HepG2 (cell line): ENCODE measurements around the gene FAM240A.

Experiments
- CAMTA2 ChIP-seq: sonication (generic); formaldehyde crosslinking; IDR thresholded peaks from 2 replicates; pipeline ENCODE4 v1.4.0; 2020; ENCODE audit warnings: mild to moderate bottlenecking, missing genetic modification reagents, borderline replicate concordance
- CTCF ChIP-seq: sonication (generic); formaldehyde crosslinking; IDR thresholded peaks from 2 replicates; pipeline ENCODE4 v1.5.0; 2020; ENCODE audit warnings: mild to moderate bottlenecking, missing genetic modification reagents, moderate library complexity
- FOXJ3 ChIP-seq: sonication (generic); formaldehyde crosslinking; IDR thresholded peaks from 2 replicates; pipeline ENCODE4 v1.4.0; 2020; ENCODE audit warnings: missing genetic modification reagents, mild to moderate bottlenecking, borderline replicate concordance
- PAF1 ChIP-seq: IDR thresholded peaks from 2 replicates; pipeline ENCODE4 v1.6.1; 2016; ENCODE audit warnings: missing genetic modification reagents, missing compliant biosample characterization
- POLR2A ChIP-seq, 2 experiments: IDR thresholded peaks; 2 replicates each; pipeline ENCODE4 v1.6.1; 2011; ENCODE audit warnings: low read depth in 2 of 2, low read length in 2 of 2, mild to moderate bottlenecking in 1 of 2, moderate library complexity in 1 of 2; ENCODE audit not compliant: insufficient read depth in 1 of 2
- RFX1 ChIP-seq: fragments of 450-650 bp; IDR thresholded peaks from 2 replicates; pipeline ENCODE4 v1.6.1; 2017
- SIN3A ChIP-seq: IDR thresholded peaks from 2 replicates; pipeline ENCODE4 v1.6.1; 2011; ENCODE audit warnings: low read depth, mild to moderate bottlenecking, control low read depth, low read length, borderline replicate concordance
- YY1 ChIP-seq: IDR thresholded peaks from 2 replicates; pipeline ENCODE4 v1.6.1; 2011; ENCODE audit warnings: low read length, low read depth, moderate library complexity, mild to moderate bottlenecking; ENCODE audit not compliant: insufficient read depth, insufficient replicate concordance
- ZBTB1 ChIP-seq: sonication (generic); formaldehyde crosslinking; IDR thresholded peaks from 2 replicates; pipeline ENCODE4 v1.4.0; 2020; ENCODE audit warnings: missing genetic modification reagents, borderline replicate concordance
- ZSCAN22 ChIP-seq: sonication (generic); formaldehyde crosslinking; IDR thresholded peaks from 2 replicates; pipeline ENCODE4 v1.4.0; 2020; ENCODE audit warnings: mild to moderate bottlenecking, missing genetic modification reagents
- ZSCAN29 ChIP-seq: sonication (generic); formaldehyde crosslinking; conservative IDR thresholded peaks from 2 replicates; pipeline ENCODE4 v1.4.0; 2020; ENCODE audit warnings: mild to moderate bottlenecking, missing genetic modification reagents

- TF ChIP-seq FOXJ3: no peak
- TF ChIP-seq PAF1 (CRISPR knock-in tag): no peak
- TF ChIP-seq YY1: no peak
- no peak for TF ChIP-seq SIN3A
- TF ChIP-seq RFX1: no peak
- no peak for TF ChIP-seq ZBTB1 (CRISPR knock-in tag)
- no peak for TF ChIP-seq CAMTA2 (CRISPR knock-in tag)
- TF ChIP-seq CTCF (CRISPR knock-in tag): no peak
- TF ChIP-seq ZSCAN29 (CRISPR knock-in tag): no peak
- TF ChIP-seq POLR2A (IDR thresholded peaks at IDR 0.05; ENCODE audit: insufficient read depth in 1 of 2, low read depth in 2 of 2, low read length in 2 of 2): no peak
- TF ChIP-seq ZSCAN22 (CRISPR knock-in tag): no peak
These were observed 47.0 kb downstream of the FAM240A start for GRCh38 chr3:46659285-46659684.
